HG02763 (cell line): ENCODE results near the gene KIAA0586.
"Not testable (repeated sequence)": the region's sequence is repeated elsewhere in the genome, so short reads cannot be mapped to it uniquely, and the experiment has no call there.

ENCODE experiments used
- ATAC-seq: cut with Tn5 transposase; IDR thresholded peaks from one replicate; pipeline ENCODE4 v1.9.1; 2021; ENCODE audit warnings: mild to moderate bottlenecking, moderate library complexity; ENCODE audit not compliant: unreplicated experiment

The KIAA0586 gene

DNA sequence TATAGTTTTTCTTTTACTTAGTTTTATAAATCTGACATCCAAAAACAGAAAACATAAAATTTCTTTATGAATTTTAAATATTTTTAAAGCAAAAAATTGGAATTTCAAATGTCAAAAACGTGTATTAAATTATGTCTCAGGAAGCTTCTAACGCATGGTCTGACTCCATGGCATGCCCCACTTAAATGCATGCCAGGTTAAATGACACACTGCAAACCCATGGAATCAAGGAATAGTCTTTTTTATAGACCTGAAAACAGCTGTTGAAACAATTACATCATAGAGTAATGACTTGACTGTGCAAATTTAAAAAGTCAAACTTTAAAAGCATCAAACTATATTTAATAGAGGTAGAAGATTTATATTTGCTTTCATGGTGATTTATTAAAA, 114.1 kb downstream of the KIAA0586 start:
- ATAC-seq: no peak

- no peak for ATAC-seq
Measured at GRCh38 chr14:58543253-58543652, 115.7 kb downstream of the KIAA0586 start.

DNA sequence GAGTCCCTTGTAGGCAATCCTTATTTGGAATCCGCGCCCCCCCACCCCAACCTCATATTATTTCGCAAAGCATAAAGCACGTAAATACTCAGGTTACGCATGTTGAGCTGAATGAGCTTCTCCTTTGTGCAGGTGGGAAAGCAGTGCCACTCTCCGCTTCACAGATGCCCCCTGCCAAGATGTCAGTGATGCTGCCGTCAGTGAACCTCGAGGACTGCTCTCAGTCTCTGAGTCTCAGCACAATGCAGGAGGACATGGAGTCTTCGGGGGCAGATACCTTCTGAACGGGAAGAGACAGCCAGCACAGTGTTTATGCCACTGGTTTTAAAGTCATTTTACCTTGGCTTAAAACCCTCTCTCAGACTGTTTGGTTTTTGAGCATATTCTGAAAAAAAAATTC, 120.1 kb downstream of the KIAA0586 start:
- no peak for ATAC-seq

DNA sequence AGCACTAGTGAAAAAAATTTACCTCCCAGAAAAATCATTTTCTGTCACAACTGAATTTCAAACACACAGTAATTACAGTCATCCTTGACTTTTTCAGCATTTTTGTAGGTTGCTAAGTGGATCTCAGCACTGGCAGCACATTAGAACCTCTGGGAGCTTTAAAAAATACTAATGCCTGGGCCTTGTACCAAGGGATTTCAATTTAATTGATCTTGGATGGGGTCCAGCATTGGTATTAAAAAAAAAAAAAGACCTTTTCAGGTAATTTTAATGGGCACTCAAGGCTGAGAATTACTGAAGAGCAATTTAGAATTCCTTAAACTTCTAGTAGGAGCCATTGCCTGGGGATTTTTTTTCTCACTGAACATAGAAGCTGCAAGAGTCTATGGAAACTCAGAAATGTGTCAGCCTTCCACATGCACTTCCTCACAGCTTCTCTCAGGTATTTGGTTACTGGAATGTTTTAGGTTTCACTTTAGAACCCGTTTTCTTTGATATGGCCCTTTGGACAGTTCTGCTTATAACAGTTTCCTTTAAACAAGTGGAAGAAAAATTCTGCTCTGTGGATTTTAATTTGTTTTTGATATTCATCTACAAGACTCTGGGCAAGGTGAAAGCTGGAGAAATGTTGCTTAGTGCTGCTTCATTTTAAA, 121.7 kb downstream of the KIAA0586 start:
- no peak for ATAC-seq

DNA sequence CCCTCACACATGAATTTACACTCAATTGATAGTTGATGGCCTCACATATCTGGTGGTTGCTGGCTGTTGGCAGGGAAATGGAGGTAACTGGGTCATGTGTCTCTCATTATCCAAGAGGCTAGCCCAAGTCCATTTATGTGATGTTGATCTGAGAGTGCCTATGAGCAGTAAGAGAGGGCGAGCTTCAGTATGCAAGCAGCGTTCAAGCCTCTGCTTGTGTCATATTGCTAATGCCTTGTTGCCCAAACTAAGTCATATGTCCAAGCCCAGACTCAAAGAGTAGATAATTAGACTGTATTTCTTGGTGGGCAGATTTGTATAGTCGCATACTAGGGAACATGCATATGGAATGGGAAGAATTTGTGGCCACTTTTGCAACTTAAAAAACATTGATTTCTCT, 126.4 kb downstream of the KIAA0586 start:
- no peak for ATAC-seq

GRCh38 chr14:58555647-58556046, 128.1 kb downstream of the KIAA0586 start:
- ATAC-seq: no peak

DNA sequence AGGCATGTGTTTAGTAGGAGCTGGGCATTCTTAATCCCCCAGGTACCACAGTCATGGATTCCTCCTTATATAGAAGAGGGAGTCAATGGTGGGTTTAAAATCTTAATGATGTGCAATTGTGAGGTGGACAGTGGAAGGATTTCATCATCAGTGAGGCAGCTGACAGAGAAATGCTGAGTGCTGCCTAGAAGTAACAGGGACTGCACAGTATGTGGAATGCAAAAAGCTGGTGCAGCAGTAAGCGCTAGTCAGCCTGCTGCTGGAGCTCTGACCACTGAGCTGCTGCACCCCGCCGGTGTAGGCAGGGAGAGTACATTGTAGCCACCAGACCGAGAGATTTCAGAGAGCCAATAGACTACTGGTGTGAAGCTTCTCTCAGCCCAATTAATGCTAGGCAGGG, 129.7 kb downstream of the KIAA0586 start:
- ATAC-seq: no peak

DNA sequence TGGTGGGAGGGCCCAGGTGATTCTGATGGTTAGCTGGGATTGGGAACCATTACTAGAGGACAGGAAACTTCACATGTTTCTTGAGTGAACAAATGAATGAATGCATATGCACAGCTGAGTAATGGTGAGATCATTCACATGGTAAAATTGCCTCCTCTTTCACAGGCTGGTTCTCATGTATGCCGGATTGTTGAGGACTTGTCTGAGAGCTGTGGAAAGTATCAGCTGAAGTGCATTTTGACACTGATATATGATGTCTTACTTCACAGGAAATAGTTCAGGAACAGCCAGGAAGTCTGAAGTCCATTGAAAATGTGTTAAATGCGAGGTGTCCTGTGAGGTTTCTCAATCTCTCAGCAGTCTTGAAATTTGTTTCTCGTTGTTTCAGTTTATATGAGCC, 132.7 kb downstream of the KIAA0586 start:
- no peak for ATAC-seq

DNA sequence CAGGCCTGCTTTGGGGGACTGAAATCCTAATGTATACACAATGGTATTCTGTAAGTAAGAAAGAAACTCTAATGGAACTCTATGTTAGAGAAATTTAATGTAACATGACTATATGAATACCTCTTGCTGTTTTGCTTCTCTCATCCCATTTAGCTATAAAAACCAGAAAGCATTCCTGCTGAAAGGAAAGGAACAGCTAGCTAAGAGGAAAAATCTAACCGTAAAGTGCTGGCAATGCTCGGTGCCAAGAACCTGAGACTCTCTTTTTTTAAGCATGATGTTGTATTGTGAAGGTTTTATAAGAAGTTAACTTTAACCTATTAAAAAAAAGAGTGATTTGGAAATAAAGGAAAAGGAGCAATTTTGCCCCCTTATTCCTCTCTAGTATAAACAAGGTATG, 134.6 kb downstream of the KIAA0586 start:
- ATAC-seq: no peak

- ATAC-seq: no peak
Measured at GRCh38 chr14:58563978-58564377, 136.5 kb downstream of the KIAA0586 start.

DNA sequence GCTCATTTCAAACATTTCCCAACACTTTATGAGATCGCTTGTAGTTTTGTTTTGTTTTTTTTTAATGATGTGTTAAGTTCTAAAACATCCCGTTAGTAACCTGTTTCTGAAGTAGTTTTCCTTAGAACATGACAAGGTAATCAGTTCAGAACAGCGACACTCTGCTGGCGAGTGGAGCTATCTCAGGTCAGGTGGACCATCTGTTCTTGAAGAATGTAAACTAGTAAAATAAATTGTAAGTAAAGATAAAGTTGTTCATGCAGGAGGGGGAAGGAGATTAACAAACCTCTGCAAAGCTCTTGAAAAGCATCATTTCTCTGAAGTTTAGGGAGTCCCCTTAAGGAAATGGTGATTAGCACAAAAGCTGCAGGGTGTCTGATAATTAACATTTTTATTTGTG, 138.3 kb downstream of the KIAA0586 start:
- ATAC-seq: no peak

GRCh38 chr14:58566979-58567378, 139.5 kb downstream of the KIAA0586 start:
- no peak for ATAC-seq

DNA sequence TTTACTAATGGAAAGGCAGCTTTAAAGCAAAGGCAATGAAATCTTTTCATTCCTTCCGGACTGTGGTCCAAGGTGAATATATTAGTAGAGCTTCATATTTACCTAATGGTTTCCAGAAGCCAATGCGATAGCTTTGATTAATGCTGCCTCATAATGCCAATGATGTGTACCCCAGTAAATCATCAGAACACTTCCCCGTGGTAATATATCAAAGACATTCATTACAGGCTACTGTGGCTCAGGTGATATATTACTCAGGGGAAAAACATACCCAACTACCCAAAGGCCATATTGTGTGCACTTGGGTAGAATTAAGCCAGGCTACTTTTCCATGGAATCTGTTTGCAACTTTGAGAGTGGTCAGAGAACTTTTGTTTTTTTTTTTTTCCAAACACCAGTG, 140.8 kb downstream of the KIAA0586 start:
- no peak for ATAC-seq

GRCh38 chr14:58571256-58571655, 143.7 kb downstream of the KIAA0586 start:
- no peak for ATAC-seq

DNA sequence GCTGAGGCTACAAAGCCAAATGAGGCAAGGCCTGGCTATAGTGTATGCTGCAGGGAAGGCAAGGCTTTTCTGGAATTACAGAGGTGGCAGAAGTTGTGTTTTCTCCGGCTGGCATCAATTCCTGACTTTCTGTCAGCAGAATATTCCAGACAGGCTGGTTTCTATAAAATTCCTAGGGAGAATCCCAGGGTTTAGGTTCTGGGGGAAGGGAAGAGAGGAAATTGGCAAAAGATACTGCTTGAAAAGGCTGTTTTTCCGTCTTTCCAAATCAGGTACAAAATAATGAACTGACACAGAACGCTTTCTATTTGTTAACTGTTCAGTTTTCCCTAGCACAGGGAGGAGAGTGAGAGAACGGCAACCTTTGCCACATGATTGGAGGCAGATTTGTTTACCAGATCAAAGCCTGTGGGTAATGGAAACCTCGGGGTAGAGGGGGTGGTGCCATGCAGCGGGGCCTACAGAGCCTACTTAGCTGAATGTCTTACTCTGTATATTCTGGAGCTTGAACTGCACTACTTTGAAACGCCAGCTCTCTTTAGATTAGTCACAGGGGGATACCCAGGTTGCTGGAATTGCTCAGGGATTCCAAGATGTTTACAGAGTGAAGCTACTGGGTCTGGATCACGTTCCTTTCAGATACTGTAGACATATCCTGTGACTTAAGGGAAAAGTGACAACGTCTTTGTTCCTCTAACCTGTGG, 144.4 kb downstream of the KIAA0586 start:
- ATAC-seq: no peak

DNA sequence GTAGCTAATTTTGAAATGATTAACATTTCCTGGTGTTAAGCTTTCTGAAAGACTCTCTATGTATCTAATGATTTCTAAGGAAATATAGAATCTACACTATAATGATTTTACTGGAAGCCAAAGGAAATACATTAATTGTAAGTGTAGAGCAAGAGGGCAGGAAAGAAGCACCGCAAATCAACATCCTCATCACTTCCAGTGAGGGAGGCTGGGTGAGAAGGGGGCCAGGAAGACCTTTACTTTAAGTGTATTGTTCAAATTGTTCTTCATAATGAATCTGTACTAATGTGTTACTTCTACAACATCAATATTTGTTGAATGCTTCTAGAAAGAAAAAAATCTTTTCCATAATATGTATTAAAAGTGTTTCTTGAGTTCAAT, 144.9 kb downstream of the KIAA0586 start:
- ATAC-seq: no peak

DNA sequence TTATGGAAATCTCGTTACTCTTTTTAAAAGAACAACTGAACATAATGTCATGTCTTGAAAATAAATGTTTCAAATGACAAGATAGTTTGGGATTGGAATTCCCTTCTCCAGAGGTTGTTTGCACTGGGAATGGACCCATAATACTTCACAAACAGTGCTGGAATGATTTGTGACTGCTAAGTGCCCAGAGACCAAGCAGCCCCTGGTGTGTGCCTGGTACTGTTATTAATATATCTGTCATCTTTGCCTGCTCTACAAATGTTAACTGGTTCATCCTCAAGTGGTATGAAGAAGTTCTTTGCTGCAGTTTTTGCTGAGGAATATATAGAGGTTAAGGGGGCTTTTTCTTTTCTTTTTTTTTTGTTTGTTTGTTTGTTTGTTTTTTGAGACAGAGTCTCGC, 145.3 kb downstream of the KIAA0586 start:
- no peak for ATAC-seq

DNA sequence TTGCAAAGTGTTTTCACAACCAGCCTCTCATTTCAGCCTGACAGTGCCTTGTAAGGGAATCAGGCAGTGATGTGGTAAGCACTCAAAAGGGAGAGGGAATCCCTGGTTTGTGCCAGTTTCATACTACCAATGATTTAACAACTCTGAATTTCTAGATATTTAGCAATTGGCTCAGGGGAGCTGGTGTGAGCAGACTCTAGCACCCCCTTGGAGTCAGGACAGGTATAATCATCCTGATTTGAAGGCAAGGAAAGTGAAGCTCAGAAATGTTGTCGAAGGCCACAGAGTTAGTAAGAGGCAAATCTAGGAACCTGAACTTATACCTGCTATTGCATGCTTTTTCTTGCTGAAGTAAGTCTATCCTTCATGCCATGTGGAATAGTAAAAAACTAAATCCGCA, 147.1 kb downstream of the KIAA0586 start:
- no peak for ATAC-seq

DNA sequence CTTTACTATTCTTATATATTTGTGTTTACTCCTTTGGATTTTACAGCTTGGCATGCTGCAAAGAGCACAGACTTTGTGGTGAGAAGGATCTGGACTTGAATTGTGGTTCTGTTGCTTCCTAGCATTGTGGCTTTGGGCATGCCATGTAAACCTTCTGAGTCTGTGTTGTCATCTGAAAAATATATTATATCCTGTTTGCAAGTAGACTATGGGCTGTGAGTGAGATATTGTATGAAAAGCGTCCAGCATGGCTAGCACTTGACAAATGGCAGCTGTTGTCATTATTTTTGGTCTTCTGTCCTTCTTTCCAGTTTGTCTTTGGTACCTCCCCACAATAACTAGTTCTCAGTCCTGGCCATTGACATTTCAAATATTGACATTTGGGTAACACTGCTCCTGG, 148.4 kb downstream of the KIAA0586 start:
- no peak for ATAC-seq

DNA sequence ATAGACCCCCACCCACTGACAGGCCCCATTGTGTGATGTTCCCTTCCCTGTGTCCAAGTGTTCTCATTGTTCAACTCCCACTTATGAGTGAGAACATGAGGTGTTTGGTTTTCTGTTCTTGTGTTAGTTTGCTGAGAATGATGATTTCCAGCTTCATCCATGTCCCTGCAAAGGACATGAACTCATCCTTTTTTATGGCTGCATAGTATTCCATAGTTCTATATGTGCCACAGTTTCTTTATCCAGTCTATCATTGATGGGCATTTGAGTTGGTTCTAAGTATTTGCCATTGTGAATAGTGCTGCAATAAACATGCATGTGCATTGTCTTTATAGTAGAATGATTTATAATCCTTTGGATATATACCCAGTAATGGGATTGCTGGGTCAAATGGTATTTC, 152.5 kb downstream of the KIAA0586 start:
- ATAC-seq: not testable (repeated sequence)

DNA sequence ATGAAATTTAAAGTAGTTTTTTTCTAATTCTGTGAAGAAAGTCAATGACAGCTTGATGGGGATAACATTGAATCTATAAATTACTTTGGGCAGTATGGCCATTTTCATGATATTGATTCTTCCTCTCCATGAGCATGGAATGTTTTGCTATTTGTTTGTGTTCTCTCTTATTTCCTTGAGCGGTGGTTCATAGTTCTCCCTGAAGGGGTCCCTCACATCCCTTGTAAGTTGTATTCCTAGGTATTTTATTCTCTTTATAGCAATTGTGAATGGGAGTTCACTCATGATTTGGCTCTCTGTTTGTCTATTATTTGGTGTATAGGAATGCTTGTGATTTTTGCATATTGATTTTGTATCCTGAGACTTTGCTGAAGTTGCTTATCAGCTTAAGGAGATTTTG, 153.9 kb downstream of the KIAA0586 start:
- ATAC-seq: not testable (repeated sequence)

DNA sequence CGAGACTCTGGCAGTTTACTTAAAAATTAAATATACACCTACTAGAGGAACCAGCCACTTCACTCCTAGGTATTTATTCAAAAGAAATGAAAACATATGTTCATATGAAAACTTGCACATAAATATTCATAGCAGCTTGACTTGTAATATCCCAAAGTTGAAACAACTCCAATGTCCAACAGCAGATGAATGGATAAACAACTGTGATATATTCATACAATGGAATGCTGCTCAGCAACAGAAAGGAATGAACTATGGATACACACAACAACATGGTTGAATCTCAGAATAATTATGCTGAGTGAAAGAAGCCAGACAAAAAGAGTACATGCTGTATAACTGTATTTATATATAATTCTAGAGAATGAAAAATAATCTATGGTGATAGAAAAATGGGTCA, 156.9 kb downstream of the KIAA0586 start:
- ATAC-seq: no peak

DNA sequence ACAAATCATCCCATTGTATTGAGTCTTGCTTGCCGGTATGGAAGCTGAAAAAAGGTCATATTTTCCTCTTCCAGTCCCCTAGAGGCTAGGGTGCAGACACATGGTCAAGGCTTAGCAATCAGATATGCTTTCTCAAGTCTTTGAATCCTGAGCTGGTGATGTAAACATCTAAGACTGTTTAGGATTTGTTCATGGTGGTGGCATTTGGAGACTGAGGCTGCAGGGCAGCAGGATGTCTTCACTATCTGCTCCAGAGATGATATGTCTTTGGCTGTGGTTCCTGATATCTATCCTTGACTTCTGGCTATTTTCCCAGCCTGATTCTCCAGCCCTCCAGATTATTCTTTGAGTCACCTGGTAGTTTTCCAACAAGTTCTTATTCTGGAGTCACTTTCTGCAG, 159.8 kb downstream of the KIAA0586 start:
- no peak for ATAC-seq
